ENCODE measurements around the gene NR4A3. TPM values are rescaled to one million over a fixed set of nuclear protein-coding genes. Genes with fewer than 3 reads are reported as not detected.

The NR4A3 gene
- total RNA-seq, 2 donors from 2014 or later, result 0.10 to 3.9 TPM

DNA sequence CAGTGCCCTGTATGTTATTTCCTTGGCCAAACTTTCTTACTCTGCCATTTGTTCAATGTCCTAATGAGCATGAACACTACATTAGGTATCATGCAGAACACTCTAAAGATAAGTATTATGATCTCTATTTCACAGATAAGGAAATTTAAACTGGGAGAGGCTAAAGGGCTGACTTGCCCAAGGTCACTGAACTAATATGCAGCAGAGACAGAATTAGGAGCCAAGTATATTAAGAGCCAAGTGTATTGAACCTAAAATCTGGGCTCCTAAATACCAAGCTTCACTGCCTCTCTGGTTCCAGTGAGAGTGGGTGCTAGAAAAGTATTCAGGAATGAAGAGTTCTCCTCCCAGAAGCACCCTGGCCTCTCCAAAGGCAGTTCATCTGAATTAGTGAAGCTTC is 13.5 kb downstream of the NR4A3 start:
- intact Hi-C loops (cut with DNase I), result no loop called here
- Histone ChIP-seq H3K4me1 (no peaks in the 10 kb centered on the region), H3K27me3 (peaks cover 10% of the 10 kb centered on the region), H3K36me3 (no peaks in the 10 kb centered on the region), H3K4me3 (no peak overlapping the region), H3K9ac (ENCODE audit: low read depth in 2 of 2, low read length in 2 of 2) (no peak overlapping the region), H3K9me3 (no peaks in the 10 kb centered on the region), H3K27ac (no peak overlapping the region)
- no peak for TF ChIP-seq CTCF (IDR thresholded peaks at IDR 0.05)
- no peak for DNase-seq

DNA sequence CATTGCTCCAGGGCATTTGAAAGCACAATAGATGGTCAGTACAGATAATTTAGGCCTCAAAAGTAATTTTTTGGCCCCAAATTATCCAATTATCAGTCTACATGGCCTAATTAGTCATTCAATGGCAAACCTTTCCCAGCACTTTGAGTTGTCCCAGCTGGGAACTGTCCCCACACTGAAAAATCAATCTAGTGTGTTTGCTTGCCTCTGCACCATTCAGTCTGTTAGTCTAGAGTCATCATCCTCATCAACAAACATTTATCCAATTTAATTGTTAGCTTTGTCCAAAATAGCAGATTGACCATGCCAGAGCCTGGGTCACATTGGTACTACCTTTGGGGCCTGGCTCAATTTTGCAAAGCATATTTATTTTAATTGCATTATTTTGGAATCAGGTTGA is 13.9 kb downstream of the NR4A3 start:
- intact Hi-C loops (cut with DNase I), result no loop called here
- no peak overlapping the region for H3K27ac ChIP-seq

DNA sequence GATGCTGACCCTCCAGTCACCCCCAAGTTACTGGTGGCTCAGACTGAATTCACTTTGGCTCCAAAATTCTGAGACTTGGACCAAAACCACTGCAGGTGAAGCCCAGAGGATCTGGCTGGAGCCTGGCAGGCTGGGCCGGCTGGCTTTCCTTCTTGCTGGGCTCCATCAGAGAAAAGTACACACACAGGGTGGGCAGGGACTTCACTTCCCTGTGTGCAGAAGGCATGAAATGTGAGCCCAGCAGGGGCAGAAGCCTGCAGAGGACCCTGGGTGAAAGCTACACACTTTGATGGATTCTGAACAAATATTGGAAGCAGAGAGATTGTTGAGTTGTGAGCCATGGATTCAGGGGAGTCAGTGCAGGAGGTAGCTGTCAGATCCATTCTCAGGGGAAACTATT is 18.4 kb downstream of the NR4A3 start:
- no peak for DNase-seq
- no peak overlapping the region for H3K27ac ChIP-seq

More for the DNA sequence above, 13.9 kb downstream of the NR4A3 start:
- TF ChIP-seq CTCF (IDR thresholded peaks at IDR 0.05), result no peak
- Histone ChIP-seq H3K9me3 (no peaks in the 10 kb centered on the region), H3K9ac (ENCODE audit: low read depth in 2 of 2, low read length in 2 of 2) (no peak overlapping the region), H3K4me3 (no peak overlapping the region), H3K4me1 (no peaks in the 10 kb centered on the region), H3K27me3 (peaks cover 8% of the 10 kb centered on the region), H3K36me3 (no peaks in the 10 kb centered on the region)
- no peak for DNase-seq

DNA sequence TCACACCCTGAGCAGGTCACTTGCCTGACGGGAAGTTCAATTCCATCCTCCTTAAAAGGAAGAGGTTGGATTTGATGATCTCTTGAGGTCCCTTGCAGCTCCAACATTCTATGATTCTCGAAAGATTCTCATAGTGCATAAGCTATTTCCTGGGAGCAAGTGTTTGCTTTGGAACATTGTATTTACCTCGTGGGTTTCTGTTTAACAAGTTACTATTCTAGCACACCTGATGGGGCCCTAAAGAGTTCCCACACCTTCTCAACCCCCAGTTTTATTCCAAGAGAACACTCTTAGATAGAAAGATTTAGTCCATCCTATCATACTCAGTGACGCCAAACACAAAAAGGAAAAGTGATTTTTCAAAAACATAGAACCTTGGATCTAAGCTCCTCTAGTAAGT is 23.4 kb downstream of the NR4A3 start:
- no peak for DNase-seq
- H3K9ac ChIP-seq (ENCODE audit: low read depth in 2 of 2, low read length in 2 of 2), result no peak overlapping the region
- H3K27me3 ChIP-seq, result no peaks in the 10 kb centered on the region
- no peaks in the 10 kb centered on the region for H3K9me3 ChIP-seq
- TF ChIP-seq CTCF (IDR thresholded peaks at IDR 0.05), result no peak
- H3K4me3 ChIP-seq, result no peak overlapping the region
- no peaks in the 10 kb centered on the region for H3K36me3 ChIP-seq
- H3K4me1 ChIP-seq, result no peaks in the 10 kb centered on the region
- intact Hi-C loops (cut with DNase I), result no loop called here
- H3K27ac ChIP-seq, result no peak overlapping the region

More for the DNA sequence above, 18.4 kb downstream of the NR4A3 start:
- no peaks in the 10 kb centered on the region for H3K9me3 ChIP-seq
- no peak for TF ChIP-seq CTCF (IDR thresholded peaks at IDR 0.05)
- no peaks in the 10 kb centered on the region for H3K4me1 ChIP-seq
- no peaks in the 10 kb centered on the region for H3K27me3 ChIP-seq
- H3K36me3 ChIP-seq, result no peaks in the 10 kb centered on the region
- intact Hi-C loops (cut with DNase I), result no loop called here
- no peak overlapping the region for H3K9ac ChIP-seq (ENCODE audit: low read depth in 2 of 2, low read length in 2 of 2)
- no peak overlapping the region for H3K4me3 ChIP-seq

- Histone ChIP-seq H3K27ac (no peak overlapping the region), H3K4me3 (no peak overlapping the region), H3K9ac (ENCODE audit: low read depth in 2 of 2, low read length in 2 of 2) (no peak overlapping the region), H3K27me3 (no peaks in the 10 kb centered on the region), H3K36me3 (no peaks in the 10 kb centered on the region), H3K9me3 (no peaks in the 10 kb centered on the region), H3K4me1 (no peaks in the 10 kb centered on the region)
- TF ChIP-seq CTCF (IDR thresholded peaks at IDR 0.05), result no peak
- intact Hi-C loops (cut with DNase I), result no loop called here
- DNase-seq, result no peak
These were observed 26.8 kb downstream of the NR4A3 start for GRCh38 chr9:99848447-99848846.

Data from colonic mucosa (tissue), 4 donors.